Activated naive CD8-positive, alpha-beta T cell treated with anti-CD3 and anti-CD28 coated beads, Interleukin-2, amount 50 U/mL, for 24 hours (primary cell): ENCODE measurements around the gene TRIM15.

Source experiments
- ATAC-seq: fragments of 150-1000 bp; cut with Tn5 transposase; one replicate; pipeline ENCODE4 v1.10.0; 2021
- DNase-seq: peaks from one replicate; pipeline ENCODE4 v3.0.0; 2021
- H3K27ac Mint-ChIP-seq: one replicate; pipeline ENCODE4 v1.8.0; 2021; ENCODE audit warnings: mild to moderate bottlenecking, mixed read lengths
- H3K27me3 Mint-ChIP-seq: one replicate; pipeline ENCODE4 v1.8.0; 2021; ENCODE audit warnings: mixed read lengths
- H3K36me3 Mint-ChIP-seq: one replicate; pipeline ENCODE4 v1.8.0; 2021; ENCODE audit warnings: low read depth, mixed read lengths
- H3K4me1 Mint-ChIP-seq: one replicate; pipeline ENCODE4 v1.8.0; 2021; ENCODE audit warnings: mixed read lengths
- H3K4me3 Mint-ChIP-seq: one replicate; pipeline ENCODE4 v1.8.0; 2021; ENCODE audit warnings: mild to moderate bottlenecking, moderate library complexity, mixed read lengths
- H3K9me3 Mint-ChIP-seq: one replicate; pipeline ENCODE4 v1.8.0; 2021; ENCODE audit warnings: mixed read lengths

Gene TRIM15

DNA sequence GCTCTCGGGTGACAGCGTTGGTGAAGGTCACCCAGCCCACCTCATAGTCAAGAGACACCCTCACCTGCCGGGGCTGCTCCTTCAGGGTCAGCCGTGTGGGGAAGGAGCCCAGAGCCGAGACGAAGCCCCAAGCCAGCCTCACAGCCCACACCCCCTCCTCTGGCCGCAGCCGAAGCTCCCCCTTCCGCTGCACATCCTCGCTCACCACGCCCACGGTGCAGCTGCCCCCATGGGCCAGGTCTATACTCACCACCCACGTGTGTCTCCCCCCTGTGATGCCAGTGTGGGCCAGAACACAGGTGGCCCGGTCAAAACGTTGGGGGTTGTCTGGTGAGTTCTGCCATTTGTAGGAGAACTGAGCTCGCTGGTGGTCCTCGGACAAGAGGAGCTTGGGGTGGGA, 9.3 kb upstream of the TRIM15 start:
- Mint-ChIP-seq H3K4me1 (peaks cover under 1% of the 10 kb centered on the region), H3K36me3 (no peaks in the 10 kb centered on the region), H3K4me3 (no peak overlapping the region), H3K9me3 (no peaks in the 10 kb centered on the region), H3K27ac (no peak overlapping the region), H3K27me3 (peaks cover 7% of the 10 kb centered on the region)
- DNase-seq (no peak), ATAC-seq (no peak)

- H3K27ac Mint-ChIP-seq: no peak overlapping the region
- peaks cover 1% of the 10 kb centered on the region for H3K4me1 Mint-ChIP-seq
- ATAC-seq: no peak
- H3K27me3 Mint-ChIP-seq: peaks cover 9% of the 10 kb centered on the region
- no peak overlapping the region for H3K4me3 Mint-ChIP-seq
- no peaks in the 10 kb centered on the region for H3K36me3 Mint-ChIP-seq
- DNase-seq: no peak
- H3K9me3 Mint-ChIP-seq: no peaks in the 10 kb centered on the region
Measured at GRCh38 chr6:30154709-30155519, 8.4 kb upstream of the TRIM15 start.

DNA sequence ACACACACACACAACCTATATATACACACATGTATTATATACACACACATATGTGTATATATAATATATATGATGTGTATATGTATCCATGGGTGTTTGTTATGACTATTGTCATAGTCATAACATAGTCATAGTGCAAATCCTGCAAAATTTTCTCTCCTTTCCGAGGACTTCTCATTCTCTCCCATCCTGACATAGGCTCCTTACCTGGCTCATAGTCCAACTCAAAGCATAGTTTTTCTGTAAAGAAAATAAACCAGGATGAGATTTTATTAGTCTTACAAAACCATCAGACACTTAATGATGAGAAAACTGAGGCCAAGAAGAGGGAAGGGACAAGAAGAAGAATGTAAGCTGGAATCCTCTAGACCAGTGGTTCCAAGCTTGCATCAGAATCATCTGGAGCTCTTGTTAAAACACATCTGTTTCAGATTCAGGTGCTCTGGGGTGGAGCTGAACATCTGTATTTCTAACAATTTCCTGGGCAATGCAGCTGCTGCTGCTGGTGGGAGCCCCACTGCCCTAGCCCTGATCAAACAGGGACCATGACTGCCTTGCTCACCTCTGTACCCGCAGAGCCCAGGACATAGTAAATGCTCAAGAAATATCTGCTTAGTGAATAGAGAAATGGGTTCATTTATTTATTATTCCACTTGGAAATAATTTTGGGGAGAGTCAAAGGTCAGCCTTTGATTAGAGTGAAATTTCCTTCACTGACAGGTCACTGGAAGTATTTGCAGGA, 7.7 kb upstream of the TRIM15 start:
- no peak overlapping the region for H3K27ac Mint-ChIP-seq
- H3K9me3 Mint-ChIP-seq: no peaks in the 10 kb centered on the region
- peaks cover 11% of the 10 kb centered on the region for H3K27me3 Mint-ChIP-seq
- no peaks in the 10 kb centered on the region for H3K36me3 Mint-ChIP-seq
- peaks cover 1% of the 10 kb centered on the region for H3K4me1 Mint-ChIP-seq
- no peak overlapping the region for H3K4me3 Mint-ChIP-seq
- no peak for DNase-seq
- no peak for ATAC-seq

GRCh38 chr6:30156262-30156599, 7.1 kb upstream of the TRIM15 start:
- H3K4me3 Mint-ChIP-seq: no peak overlapping the region
- no peaks in the 10 kb centered on the region for H3K36me3 Mint-ChIP-seq
- no peak overlapping the region for H3K27ac Mint-ChIP-seq
- H3K27me3 Mint-ChIP-seq: peaks cover 11% of the 10 kb centered on the region
- ATAC-seq (no peak), DNase-seq (no peak)
- peaks cover 1% of the 10 kb centered on the region for H3K4me1 Mint-ChIP-seq
- no peaks in the 10 kb centered on the region for H3K9me3 Mint-ChIP-seq

GRCh38 chr6:30156774-30157173, 6.6 kb upstream of the TRIM15 start:
- ATAC-seq (no peak), DNase-seq (no peak)
- Mint-ChIP-seq H3K27me3 (peaks cover 11% of the 10 kb centered on the region), H3K4me3 (no peak overlapping the region), H3K4me1 (peaks cover 1% of the 10 kb centered on the region), H3K27ac (no peak overlapping the region), H3K36me3 (no peaks in the 10 kb centered on the region), H3K9me3 (no peaks in the 10 kb centered on the region)

GRCh38 chr6:30157581-30157980, 5.8 kb upstream of the TRIM15 start:
- peaks cover 11% of the 10 kb centered on the region for H3K27me3 Mint-ChIP-seq
- peaks cover 6% of the 10 kb centered on the region for H3K4me1 Mint-ChIP-seq
- DNase-seq (no peak), ATAC-seq (no peak)
- H3K27ac Mint-ChIP-seq: no peak overlapping the region
- H3K36me3 Mint-ChIP-seq: no peaks in the 10 kb centered on the region
- H3K9me3 Mint-ChIP-seq: no peaks in the 10 kb centered on the region
- H3K4me3 Mint-ChIP-seq: no peak overlapping the region

- no peak overlapping the region for H3K27ac Mint-ChIP-seq
- H3K4me1 Mint-ChIP-seq: peaks cover 8% of the 10 kb centered on the region
- no peaks in the 10 kb centered on the region for H3K36me3 Mint-ChIP-seq
- no peak overlapping the region for H3K4me3 Mint-ChIP-seq
- no peaks in the 10 kb centered on the region for H3K9me3 Mint-ChIP-seq
- DNase-seq (no peak), ATAC-seq (no peak)
- peaks cover 11% of the 10 kb centered on the region for H3K27me3 Mint-ChIP-seq
Measured at GRCh38 chr6:30157999-30158398, 5.3 kb upstream of the TRIM15 start.

DNA sequence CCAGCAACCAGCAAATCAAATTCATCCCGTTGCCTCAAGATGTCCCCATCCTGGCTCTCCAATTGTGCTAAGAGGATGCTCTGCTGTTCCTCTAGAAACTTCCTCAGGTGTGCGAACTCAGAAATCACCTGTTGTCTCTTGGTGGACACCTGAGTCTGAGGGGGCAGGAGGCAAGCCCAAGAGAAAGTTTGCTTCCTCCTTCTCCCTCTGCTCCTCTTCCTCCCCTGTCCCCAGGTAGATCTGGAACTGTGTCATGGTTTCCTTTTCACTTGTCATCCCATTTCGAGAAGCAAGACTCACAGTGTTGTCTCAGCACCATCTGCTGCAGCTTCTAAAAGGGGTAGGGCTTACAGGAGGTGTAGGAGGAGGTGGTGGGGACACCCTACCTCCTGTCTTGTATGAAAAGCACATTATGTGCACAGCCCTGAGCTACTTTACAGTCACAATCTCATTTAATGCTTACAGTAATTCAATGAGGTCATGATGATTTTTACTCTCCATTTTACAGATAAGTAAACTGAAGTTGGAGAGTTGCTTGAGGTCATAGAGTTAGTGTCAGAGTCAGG, 4.8 kb upstream of the TRIM15 start:
- H3K27me3 Mint-ChIP-seq: peaks cover 11% of the 10 kb centered on the region
- peak; percentile 42 for ATAC-seq

DNA sequence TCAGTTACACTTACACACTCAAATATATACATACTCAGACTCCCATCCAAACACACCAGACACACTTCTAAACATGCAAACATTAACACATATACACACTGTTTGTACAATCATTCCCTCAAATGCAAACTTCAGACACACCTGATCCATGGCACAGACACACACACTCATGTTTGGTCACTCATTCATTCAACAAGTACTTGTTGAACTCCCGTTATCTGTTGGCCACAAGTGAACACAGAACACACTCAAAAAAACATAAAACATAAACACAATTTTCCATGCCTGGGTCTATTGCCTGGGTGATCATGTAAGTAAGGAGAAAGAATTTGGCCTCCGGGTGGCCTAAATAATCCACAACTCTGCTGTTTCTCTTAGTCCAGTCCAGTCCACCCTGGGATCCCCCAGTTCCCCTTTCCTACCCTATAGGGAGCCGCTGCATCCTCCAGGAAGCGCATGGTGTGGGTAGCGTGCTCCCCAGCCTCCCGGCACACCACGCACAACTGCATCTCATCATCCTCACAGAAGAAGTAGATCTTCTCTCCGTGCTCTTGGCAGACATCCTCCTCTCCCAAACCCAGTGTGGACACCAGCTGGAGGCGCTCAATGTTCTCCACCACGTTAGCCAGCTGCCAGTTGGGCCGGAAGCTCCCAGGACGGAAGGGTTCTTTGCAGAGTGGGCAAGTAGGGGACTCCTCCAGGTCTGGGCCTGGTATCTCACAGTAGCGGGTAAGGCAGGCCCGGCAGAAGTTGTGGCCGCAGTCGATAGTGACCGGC, 3.1 kb upstream of the TRIM15 start:
- ATAC-seq (no peak), DNase-seq (no peak)
- no peak overlapping the region for H3K4me3 Mint-ChIP-seq
- peaks cover 14% of the 10 kb centered on the region for H3K27me3 Mint-ChIP-seq
- H3K36me3 Mint-ChIP-seq: no peaks in the 10 kb centered on the region
- no peak overlapping the region for H3K27ac Mint-ChIP-seq
- no peaks in the 10 kb centered on the region for H3K9me3 Mint-ChIP-seq
- H3K4me1 Mint-ChIP-seq: peaks cover 16% of the 10 kb centered on the region

More for the DNA sequence above, 4.8 kb upstream of the TRIM15 start:
- Mint-ChIP-seq H3K4me3 (no peak overlapping the region), H3K9me3 (no peaks in the 10 kb centered on the region), H3K36me3 (no peaks in the 10 kb centered on the region), H3K27ac (no peak overlapping the region), H3K4me1 (peaks cover 14% of the 10 kb centered on the region)
- no peak for DNase-seq

- Mint-ChIP-seq H3K4me3 (no peak within 1 kb of the TSS), H3K27ac (no peak within 1 kb of the TSS), H3K36me3 (no peaks in the 10 kb centered on the region), H3K27me3 (peaks cover 18% of the 10 kb centered on the region), H3K9me3 (no peaks in the 10 kb centered on the region), H3K4me1 (peaks cover 16% of the 10 kb centered on the region)
- no peak for DNase-seq
- no peak for ATAC-seq
Measured at GRCh38 chr6:30160785-30161531, 2.4 kb upstream of the TRIM15 start, which contains the start of gene TRIM10. TSS of gene TRIM10 (minus strand) at chr6:30161211. CDS start at chr6:30160858, 353 bp downstream.

DNA sequence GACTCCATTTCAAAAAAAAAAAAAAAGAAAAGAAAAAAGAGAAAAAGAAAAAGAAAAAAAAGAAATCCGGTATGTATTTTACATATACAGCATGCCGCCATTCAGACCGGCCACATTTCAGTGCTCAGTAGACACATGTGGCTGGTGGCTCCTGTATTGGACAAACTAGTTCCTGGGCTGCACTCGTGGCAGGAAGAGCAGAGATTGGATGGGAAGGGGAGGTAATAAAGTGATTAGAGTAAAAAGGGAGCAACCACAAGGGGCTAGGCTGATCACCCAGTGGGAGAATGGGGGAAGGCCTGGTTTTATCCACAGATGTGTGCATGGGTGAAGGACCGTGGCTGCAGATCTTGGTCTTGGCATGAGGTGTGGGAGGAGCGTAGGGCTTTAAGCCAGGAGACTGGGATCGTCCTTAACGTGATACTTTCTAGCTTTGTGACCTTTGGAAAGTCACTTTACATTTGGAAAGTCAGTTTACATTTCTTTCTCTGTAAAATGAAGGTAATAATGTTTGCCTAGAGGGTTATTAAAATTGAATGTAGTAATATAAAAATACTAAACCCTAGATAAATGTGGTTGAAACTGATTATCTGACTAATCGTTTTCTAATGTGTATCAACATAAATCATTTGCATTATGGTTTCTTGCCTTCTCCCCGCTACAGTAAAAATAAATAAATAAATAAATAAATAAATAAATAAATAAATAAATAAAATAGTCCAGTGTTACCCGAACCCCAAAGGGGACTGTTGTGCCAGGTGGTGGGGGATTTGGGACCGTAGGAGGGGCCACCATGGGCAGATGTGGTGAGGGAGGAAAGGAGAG, 869 bp upstream of the TRIM15 start:
- no peak for ATAC-seq
- H3K4me3 Mint-ChIP-seq: no peak overlapping the region
- DNase-seq: no peak

GRCh38 chr6:30163918-30164654, 740 bp downstream of the TRIM15 start:
- Mint-ChIP-seq H3K27me3 (peaks cover 28% of the 10 kb centered on the region), H3K9me3 (no peaks in the 10 kb centered on the region), H3K4me3 (no peak overlapping the region), H3K27ac (no peak overlapping the region), H3K36me3 (no peaks in the 10 kb centered on the region), H3K4me1 (peaks cover 23% of the 10 kb centered on the region)
- DNase-seq (no peak), ATAC-seq (no peak)

More for the DNA sequence above, 869 bp upstream of the TRIM15 start:
- H3K36me3 Mint-ChIP-seq: no peaks in the 10 kb centered on the region
- peaks cover 22% of the 10 kb centered on the region for H3K4me1 Mint-ChIP-seq
- H3K9me3 Mint-ChIP-seq: no peaks in the 10 kb centered on the region
- peaks cover 19% of the 10 kb centered on the region for H3K27me3 Mint-ChIP-seq
- no peak overlapping the region for H3K27ac Mint-ChIP-seq

DNA sequence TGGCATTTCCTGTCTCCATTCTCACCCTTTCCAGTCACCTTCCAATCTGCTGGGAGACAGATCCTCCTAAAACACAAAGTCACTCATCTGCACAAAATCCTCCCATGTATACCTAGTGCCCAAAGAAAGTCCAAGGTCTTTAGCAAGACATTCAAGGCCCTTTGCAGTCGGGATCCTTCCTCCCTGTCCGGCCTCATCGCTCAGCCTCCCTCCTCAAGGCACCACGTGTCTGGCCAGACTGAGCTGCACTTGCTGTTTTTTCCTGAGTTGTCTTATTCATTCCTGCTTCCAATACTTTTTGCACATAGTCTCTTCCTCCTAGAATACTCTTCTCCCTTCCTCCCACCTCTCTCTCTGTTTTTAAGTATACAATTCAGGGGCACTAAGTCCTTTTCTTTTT, 1.4 kb downstream of the TRIM15 start:
- H3K27ac Mint-ChIP-seq: no peak overlapping the region
- peaks cover 28% of the 10 kb centered on the region for H3K27me3 Mint-ChIP-seq
- H3K4me1 Mint-ChIP-seq: peaks cover 22% of the 10 kb centered on the region
- H3K36me3 Mint-ChIP-seq: no peaks in the 10 kb centered on the region
- ATAC-seq: no peak
- no peaks in the 10 kb centered on the region for H3K9me3 Mint-ChIP-seq
- H3K4me3 Mint-ChIP-seq: no peak overlapping the region
- DNase-seq: no peak
